ENCODE measurements around the gene GTF2F1. TPM values are rescaled to one million over a fixed set of nuclear protein-coding genes. Genes with fewer than 3 reads are reported as not detected.
A peak's percentile ranks its signal among the peaks of the same experiment; 100 is the strongest.

GTF2F1 gene
- total RNA-seq, 1 donor, result 48.1 TPM

DNA sequence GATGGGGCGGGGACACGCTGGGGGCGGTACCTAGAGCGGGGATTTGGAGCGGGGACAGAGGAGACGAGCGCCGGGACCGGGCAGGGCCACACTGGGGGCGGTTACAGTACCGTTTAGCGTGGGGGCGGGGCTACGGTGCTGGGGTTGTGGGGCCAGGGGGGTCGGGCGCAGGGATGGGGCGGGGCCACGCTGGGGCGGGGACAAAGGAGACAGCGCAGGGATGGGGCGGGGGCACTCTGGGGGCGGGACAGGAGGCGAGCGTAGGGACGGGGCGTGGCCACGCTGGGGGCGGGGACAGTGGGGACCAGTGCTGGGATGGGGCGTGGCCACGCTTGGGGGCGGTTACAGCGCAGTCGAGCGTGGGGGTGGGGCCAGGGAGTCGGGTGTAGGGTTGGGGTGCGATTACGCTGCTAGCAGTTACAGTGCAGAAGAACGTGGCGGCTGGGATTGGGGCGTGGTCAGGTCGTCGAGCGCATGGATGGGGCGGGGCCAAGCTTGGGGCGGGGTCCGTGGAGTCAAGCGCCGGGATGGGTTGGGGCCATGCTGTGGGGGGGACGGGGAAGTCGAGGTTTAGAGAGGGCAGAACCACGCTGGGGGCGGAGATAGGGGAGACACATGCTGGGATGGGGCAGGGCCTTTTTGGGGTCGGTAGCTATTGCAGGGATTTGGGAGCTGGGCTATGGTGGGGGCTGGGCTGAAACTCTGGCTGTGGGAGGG is 19.7 kb downstream of the GTF2F1 start:
- Histone ChIP-seq H3K79me2 (ENCODE audit: insufficient read depth, low read length) (no peaks in the 10 kb centered on the region), H3K4me1 (ENCODE audit: insufficient read depth, low read length) (peaks cover 8% of the 10 kb centered on the region), H3K36me3 (ENCODE audit: insufficient read depth, low read length) (peaks cover 7% of the 10 kb centered on the region), H3K4me2 (ENCODE audit: insufficient read depth, low read length) (peak overlapping the region; percentile 94), H4K20me1 (ENCODE audit: insufficient read depth, low read length) (no peaks in the 10 kb centered on the region), H3K4me3 (ENCODE audit: insufficient read depth, low read length) (peak overlapping the region; percentile 94), H2AFZ (ENCODE audit: low read length) (peak overlapping the region; percentile 96), H3K27me3 (ENCODE audit: insufficient read depth, low read length) (no peaks in the 10 kb centered on the region), H3K27ac (ENCODE audit: low read depth, low read length) (peak overlapping the region; percentile 89), H3K9me3 (ENCODE audit: low read depth, low read length) (no peaks in the 10 kb centered on the region)
- TF ChIP-seq, protein P1, sequence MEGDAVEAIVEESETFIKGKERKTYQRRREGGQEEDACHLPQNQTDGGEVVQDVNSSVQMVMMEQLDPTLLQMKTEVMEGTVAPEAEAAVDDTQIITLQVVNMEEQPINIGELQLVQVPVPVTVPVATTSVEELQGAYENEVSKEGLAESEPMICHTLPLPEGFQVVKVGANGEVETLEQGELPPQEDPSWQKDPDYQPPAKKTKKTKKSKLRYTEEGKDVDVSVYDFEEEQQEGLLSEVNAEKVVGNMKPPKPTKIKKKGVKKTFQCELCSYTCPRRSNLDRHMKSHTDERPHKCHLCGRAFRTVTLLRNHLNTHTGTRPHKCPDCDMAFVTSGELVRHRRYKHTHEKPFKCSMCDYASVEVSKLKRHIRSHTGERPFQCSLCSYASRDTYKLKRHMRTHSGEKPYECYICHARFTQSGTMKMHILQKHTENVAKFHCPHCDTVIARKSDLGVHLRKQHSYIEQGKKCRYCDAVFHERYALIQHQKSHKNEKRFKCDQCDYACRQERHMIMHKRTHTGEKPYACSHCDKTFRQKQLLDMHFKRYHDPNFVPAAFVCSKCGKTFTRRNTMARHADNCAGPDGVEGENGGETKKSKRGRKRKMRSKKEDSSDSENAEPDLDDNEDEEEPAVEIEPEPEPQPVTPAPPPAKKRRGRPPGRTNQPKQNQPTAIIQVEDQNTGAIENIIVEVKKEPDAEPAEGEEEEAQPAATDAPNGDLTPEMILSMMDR (IDR thresholded peaks at IDR 0.05; ENCODE audit: extremely low read depth, low read depth, low read length), result no peak
- DNase-seq (ENCODE audit: insufficient read length, low spot score, missing footprints), result peak; percentile 100

DNA sequence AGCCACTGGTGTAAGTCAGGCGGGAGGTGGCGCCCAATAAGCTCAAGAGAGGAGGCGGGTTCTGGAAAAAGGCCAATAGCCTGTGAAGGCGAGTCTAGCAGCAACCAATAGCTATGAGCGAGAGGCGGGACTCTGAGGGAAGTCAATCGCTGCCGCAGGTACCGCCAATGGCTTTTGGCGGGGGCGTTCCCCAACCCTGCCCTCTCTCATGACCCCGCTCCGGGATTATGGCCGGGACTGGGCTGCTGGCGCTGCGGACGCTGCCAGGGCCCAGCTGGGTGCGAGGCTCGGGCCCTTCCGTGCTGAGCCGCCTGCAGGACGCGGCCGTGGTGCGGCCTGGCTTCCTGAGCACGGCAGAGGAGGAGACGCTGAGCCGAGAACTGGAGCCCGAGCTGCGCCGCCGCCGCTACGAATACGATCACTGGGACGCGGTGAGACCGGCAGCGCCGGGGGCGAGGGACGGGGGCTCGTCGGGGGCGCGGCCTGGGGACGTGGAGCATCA is 20.3 kb downstream of the GTF2F1 start, which contains the start of gene ALKBH7:
Gene ALKBH7, plus strand, starts transcription at position 201 of the 502 bp plus-strand sequence. Its CDS starts 27 bp downstream, at position 228.
- H3K4me3 ChIP-seq (ENCODE audit: insufficient read depth, low read length), result peak within 1 kb of the TSS; percentile 94
- H4K20me1 ChIP-seq (ENCODE audit: insufficient read depth, low read length), result no peaks in the 10 kb centered on the region
- no peaks in the 10 kb centered on the region for H3K27me3 ChIP-seq (ENCODE audit: insufficient read depth, low read length)
- TF ChIP-seq, protein P1 (IDR thresholded peaks at IDR 0.05; ENCODE audit: extremely low read depth, low read depth, low read length), result no peak
- peak within 1 kb of the TSS; percentile 94 for H3K4me2 ChIP-seq (ENCODE audit: insufficient read depth, low read length)
- peak within 1 kb of the TSS; percentile 89 for H3K27ac ChIP-seq (ENCODE audit: low read depth, low read length)
- peak within 1 kb of the TSS; percentile 97 for H2AFZ ChIP-seq (ENCODE audit: low read length)
- H3K9me3 ChIP-seq (ENCODE audit: low read depth, low read length), result no peaks in the 10 kb centered on the region
- no peaks in the 10 kb centered on the region for H3K79me2 ChIP-seq (ENCODE audit: insufficient read depth, low read length)
- peaks cover 8% of the 10 kb centered on the region for H3K4me1 ChIP-seq (ENCODE audit: insufficient read depth, low read length)
- peak; percentile 99 for DNase-seq (ENCODE audit: insufficient read length, low spot score, missing footprints)
- peaks cover 13% of the 10 kb centered on the region for H3K36me3 ChIP-seq (ENCODE audit: insufficient read depth, low read length)

DNA sequence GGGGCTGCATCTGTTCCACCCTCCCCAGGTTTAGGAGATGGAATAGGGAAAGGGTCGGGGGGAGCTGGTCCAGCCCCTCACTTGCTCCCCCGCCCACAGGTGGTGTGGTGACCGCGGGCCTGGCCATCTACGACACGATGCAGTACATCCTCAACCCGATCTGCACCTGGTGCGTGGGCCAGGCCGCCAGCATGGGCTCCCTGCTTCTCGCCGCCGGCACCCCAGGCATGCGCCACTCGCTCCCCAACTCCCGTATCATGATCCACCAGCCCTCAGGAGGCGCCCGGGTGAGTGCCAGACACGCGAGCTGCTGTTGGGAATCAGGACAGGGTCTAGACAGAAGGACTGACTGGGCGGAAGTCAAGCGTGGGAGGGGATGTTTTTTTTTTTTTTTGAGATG is 28.6 kb downstream of the GTF2F1 start:
- TF ChIP-seq, protein P1 (IDR thresholded peaks at IDR 0.05; ENCODE audit: extremely low read depth, low read depth, low read length), result no peak
- Histone ChIP-seq H3K9me3 (ENCODE audit: low read depth, low read length) (no peaks in the 10 kb centered on the region), H3K27ac (ENCODE audit: low read depth, low read length) (no peak overlapping the region), H3K4me2 (ENCODE audit: insufficient read depth, low read length) (no peak overlapping the region), H3K4me3 (ENCODE audit: insufficient read depth, low read length) (no peak overlapping the region), H3K4me1 (ENCODE audit: insufficient read depth, low read length) (peaks cover 5% of the 10 kb centered on the region), H4K20me1 (ENCODE audit: insufficient read depth, low read length) (no peaks in the 10 kb centered on the region), H3K27me3 (ENCODE audit: insufficient read depth, low read length) (no peaks in the 10 kb centered on the region), H3K79me2 (ENCODE audit: insufficient read depth, low read length) (peaks cover 19% of the 10 kb centered on the region), H3K36me3 (ENCODE audit: insufficient read depth, low read length) (peaks cover 40% of the 10 kb centered on the region), H2AFZ (ENCODE audit: low read length) (no peak overlapping the region)
- peak; percentile 53 for DNase-seq (ENCODE audit: insufficient read length, low spot score, missing footprints)

DNA sequence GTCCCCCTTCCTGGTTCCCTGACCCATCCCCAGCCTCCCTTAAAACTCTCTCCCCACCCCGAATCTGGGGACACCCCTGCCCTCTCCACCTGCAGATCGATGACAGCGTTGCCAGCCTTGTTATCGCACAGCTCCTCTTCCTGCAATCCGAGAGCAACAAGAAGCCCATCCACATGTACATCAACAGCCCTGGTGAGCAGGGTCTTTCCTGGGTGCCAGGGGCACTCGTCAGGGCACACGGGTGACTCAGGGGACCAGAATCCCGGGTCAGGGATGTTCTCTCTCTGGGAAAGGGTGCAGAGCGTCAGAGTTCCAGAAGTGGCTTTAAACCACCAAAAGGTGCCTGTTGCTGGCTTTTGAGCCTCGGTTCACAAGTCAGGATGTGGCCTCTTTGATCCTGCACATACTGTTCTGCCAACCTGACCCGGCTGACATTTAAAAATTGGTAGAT is 30.6 kb downstream of the GTF2F1 start:
- peak overlapping the region; percentile 87 for H2AFZ ChIP-seq (ENCODE audit: low read length)
- TF ChIP-seq, protein P1 (IDR thresholded peaks at IDR 0.05; ENCODE audit: extremely low read depth, low read depth, low read length), result no peak
- H3K36me3 ChIP-seq (ENCODE audit: insufficient read depth, low read length), result peaks cover 25% of the 10 kb centered on the region
- no peaks in the 10 kb centered on the region for H4K20me1 ChIP-seq (ENCODE audit: insufficient read depth, low read length)
- peak; percentile 56 for DNase-seq (ENCODE audit: insufficient read length, low spot score, missing footprints)
- peaks cover 19% of the 10 kb centered on the region for H3K79me2 ChIP-seq (ENCODE audit: insufficient read depth, low read length)
- no peaks in the 10 kb centered on the region for H3K9me3 ChIP-seq (ENCODE audit: low read depth, low read length)
- peak overlapping the region; percentile 85 for H3K4me3 ChIP-seq (ENCODE audit: insufficient read depth, low read length)
- H3K27me3 ChIP-seq (ENCODE audit: insufficient read depth, low read length), result no peaks in the 10 kb centered on the region
- H3K4me2 ChIP-seq (ENCODE audit: insufficient read depth, low read length), result peak overlapping the region; percentile 94
- peak overlapping the region; percentile 51 for H3K27ac ChIP-seq (ENCODE audit: low read depth, low read length)
- H3K4me1 ChIP-seq (ENCODE audit: insufficient read depth, low read length), result peaks cover 5% of the 10 kb centered on the region

Measured in osteoblast (primary cell).